ENCODE measurements around the gene BAIAP2.
A peak's percentile ranks its signal among the peaks of the same experiment; 100 is the strongest.
"Not testable (repeated sequence)": the region's sequence is repeated elsewhere in the genome, so short reads cannot be mapped to it uniquely, and the experiment has no call there.

BAIAP2 gene

DNA sequence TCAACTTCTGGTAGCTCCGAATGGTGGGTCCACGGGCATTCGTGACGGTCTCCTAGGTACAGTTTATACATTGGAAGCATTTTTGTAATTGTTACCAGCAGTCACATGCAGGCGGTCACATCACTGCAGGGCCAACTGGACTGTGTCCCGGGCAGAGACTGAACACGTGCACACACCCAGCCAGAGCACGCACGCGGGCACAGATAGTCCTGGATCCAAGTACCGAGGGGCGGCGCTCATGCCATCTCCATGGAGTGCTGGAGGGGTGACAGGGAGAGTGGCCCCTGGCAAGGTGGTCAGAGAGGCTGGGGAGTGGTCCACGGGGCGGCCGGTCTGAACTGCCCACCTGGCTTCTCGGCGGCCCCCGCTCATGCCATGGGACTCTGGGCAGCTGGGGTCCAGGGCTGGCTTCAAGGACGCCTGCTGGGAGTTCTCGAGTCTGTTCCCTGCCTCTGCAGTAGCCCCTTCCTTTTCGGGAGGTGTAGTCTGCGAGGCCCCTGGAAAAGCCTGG is 34.2 kb downstream of the BAIAP2 start:
- DNase-seq (ENCODE audit: low spot score): no peak

DNA sequence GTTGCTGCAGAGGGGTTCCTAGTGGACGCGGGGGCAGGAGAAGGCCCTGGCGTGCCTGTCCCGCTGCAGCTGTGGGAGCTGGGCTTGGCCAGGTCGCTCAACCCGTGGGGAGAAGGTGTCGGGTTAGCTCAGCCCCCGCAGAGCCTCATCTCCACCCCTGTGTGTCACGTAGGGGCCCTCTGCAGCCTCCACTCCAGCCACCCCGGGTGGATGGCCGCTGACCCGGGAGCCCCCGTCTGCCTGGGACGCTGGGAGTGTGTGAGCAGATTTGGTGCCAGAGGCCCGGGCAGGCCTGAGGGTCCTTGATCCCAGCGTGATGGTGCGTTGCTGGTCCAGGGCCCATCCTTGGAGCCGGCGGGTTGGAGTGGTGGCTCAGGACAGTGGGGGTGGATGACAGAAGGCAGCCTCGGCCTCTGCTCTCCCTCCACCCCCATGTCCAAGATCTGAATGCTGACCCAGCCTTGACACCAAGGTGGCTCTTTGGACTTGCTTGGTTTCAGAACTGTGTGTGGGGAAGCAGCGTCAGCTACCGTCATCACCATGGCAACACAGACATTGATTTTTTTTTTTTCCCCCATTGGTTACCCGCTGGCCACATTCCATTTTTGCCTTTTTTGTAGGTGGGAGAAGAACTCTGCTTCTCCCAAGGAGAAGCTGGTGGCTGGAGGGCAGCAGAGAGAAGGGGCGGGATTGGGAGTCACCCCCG is 35.7 kb downstream of the BAIAP2 start:
- no peak for DNase-seq (ENCODE audit: low spot score)

DNA sequence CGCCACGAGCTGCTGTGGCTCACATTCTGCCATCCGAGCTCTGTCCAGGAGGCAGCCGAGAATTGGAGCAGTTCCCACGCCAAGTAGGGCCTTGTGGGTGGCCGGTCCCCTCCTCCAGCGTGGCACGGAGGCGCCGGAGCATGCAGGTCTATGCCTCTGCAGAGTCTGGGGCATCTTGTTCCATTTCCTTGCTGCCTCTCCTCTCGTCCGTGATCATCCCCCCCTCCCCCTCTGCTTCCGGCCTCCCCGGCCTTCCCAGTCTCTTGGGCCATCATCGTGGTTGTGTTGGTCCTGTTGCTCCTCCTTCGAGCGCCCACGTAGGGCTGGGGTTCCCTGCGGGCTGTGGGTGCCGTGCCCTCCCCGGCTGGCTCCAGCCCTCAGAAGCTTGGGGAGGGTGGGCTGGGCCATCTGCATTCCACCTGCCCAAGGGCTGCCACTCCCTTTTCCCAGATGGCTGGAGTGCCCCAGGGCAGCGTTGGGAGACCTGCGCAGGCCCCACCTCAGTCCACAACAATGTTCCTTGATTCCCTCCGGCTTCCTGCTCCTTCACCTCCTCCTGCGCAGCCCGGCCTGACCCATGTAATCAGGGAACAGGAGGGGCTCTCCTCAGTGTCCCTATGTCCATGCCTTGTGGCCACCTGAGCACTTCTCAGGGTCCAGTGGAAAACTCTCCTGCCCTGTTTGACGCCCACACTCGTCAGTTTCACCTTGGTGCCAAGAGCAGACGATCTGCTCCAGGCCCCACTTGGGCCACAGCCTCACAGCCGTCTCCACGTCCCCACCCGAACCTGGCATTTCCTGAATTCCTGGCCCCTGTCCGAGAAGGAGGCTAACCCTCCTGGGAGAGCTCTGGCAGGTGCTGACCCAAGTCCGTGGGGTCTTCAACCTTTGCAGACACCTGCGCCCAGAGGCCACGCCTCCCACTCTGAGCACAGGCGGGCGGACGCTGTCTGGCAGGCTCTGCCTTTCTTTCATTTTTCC is 37.1 kb downstream of the BAIAP2 start:
- no peak for DNase-seq (ENCODE audit: low spot score)

DNA sequence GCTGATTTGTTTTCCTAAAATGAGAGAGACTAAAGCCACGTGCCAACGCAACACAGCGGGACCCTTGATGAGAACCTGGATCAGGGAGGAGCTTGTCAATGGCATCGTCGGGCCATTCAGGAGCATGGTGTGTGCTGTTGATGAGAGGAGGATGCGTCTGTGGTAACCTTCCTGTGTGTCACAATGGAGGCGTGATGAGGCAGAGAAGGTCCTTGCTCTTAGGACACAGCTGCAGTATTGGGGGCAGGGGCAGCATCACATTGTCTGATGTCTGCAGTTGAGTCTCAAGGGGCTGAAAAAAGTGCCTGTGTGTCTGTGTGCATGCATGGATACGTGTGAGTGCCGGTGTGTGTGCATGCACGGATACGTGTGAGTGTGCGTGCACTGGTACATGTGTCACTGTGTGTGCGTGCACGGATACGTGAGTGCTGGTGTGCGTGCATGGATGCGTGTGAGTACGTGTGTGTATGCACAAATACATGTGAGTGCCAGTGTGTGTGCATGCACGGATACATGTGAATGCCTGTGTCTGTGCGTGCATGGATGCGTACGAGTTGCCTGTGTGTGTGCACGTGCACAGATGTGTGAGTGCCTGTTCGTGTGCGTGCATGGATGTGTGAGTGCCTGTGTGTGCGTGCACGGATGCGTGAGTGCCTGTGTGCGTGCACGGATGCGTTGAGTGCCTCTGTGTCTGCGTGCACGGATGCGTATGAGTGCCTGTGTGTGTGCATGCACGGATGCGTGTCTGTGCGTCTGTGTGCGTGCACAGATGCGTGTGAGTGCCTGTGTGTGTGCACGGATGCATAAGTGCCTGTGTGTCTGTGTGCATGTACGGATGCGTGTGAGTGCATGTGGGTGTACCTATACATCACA is 39.3 kb downstream of the BAIAP2 start:
- DNase-seq (ENCODE audit: low spot score): no peak

DNA sequence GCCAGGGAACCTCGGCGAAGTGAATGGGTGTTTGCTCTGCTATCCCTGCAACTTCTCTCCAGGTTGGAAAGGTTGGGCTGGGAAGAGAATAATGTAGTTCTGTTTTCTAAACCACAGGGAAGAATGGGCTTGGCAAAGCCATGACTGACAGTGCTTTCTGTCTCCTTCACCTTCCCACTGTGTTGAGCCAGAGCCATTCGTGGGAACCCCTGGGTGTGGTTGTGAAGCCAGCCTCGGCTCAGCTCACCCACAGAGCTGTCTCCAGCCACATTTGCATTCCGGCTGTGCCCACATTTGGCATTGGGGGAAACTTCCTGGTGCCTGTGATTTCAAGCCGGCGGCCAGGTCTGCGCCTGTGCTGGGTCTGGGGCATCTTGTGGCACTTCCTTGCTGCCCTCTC is 39.9 kb downstream of the BAIAP2 start:
- no peak for DNase-seq (ENCODE audit: low spot score)

DNA sequence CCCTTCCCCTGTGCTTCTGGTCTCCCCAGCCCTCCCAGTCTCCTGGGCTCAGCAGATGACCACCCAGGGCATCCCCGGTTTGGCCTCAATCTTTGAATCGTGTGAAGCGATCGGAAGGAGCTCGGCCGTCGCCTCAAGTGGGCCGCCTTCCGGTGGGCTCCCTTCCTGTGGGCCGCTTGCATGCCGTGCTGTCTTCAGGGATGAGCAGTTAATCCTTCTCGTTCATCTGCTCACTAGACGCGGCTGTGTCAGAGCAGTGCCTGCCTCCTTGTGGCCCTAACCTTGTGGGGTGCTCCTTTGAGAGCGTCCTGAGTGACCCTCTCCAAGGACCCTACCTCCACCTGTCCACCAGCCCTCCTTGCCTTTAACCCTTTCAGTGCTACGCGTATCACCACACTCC is 40.4 kb downstream of the BAIAP2 start:
- no peak for DNase-seq (ENCODE audit: low spot score)

DNA sequence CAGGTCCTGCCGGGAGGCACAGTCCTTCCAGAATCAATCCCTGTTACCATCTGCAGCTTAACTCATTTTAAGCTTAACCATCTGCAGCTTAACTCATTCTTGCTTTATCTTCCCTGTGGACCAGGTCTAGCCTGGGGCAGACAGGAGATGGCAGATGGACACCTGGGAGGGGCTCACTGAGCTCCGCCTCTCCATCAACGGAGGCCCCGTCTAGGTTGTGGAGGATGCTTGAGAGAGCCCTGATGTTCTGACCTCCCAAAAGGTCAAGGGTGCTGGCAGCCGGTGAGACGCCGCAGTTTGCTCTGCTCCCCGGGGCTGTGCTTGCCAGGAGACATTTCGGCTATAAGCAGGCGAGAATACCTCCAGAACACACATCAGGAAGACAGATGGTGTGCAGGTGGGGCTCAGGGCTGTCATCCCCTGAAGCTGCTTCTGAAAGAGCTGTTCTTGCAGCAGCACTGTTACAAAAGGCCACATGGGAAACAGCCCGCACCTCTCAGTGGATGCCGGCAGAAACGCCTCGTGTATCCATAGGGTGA is 41.3 kb downstream of the BAIAP2 start:
- DNase-seq (ENCODE audit: low spot score): no peak

DNA sequence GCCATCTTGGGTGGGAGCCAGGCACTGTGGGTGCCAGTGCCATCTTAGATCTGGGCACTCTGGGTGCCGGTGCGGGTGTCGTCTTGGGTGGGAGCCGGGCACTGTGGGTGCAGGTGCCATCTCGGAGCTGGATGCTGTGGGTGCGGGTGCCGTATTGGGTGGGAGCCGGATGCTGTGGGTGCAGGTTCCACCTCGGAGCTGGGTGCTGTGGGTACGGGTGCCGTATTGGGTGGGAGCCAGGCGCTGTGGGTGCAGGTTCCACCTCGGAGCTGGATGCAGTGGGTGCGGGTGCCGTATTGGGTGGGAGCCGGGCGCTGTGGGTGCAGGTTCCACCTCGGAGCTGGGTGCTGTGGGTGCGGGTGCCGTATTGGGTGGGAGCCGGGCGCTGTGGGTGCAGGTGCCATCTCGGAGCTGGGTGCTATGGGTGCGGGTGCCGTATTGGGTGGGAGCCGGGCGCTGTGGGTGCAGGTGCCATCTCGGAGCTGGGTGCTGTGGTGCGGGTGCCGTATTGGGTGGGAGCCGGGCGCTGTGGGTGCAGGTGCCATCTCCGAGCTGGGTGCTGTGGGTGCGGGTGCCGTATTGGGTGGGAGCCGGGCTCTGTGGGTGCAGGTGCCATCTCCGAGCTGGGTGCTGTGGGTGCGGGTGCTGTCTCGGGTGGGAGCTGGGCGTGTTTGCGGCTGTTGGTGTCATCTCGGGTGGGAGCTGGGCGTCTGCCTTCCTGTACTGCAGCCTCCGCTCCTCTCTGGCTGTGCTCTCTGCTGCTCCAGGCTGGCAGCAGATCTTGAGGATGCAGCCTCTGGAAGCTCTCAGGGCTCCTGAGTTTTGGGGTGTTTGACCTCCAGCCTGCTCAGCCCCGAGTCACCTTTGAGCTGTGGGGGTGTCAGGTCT is 43.3 kb downstream of the BAIAP2 start:
- not testable (repeated sequence) for DNase-seq (ENCODE audit: low spot score)

DNA sequence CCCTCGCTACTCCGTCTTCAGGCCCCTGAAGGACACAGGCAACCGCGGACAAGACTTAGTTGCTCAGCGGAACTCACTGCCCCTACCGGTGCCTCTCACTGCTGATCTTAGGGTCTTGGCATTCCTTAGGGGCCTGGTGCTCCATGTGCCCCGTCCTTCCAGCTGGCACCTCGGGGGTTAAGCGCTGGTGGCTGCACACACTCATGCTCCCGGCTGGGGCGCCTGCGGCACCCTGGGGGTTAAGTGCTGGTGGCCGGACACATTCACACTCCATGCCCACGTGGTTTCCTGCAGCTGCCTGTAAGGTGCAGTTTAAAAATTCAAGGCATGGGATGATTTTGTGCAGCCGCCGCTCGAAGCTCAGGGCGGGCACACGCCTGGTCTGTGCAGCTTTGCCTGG is 45.1 kb downstream of the BAIAP2 start:
- DNase-seq (ENCODE audit: low spot score): no peak

DNA sequence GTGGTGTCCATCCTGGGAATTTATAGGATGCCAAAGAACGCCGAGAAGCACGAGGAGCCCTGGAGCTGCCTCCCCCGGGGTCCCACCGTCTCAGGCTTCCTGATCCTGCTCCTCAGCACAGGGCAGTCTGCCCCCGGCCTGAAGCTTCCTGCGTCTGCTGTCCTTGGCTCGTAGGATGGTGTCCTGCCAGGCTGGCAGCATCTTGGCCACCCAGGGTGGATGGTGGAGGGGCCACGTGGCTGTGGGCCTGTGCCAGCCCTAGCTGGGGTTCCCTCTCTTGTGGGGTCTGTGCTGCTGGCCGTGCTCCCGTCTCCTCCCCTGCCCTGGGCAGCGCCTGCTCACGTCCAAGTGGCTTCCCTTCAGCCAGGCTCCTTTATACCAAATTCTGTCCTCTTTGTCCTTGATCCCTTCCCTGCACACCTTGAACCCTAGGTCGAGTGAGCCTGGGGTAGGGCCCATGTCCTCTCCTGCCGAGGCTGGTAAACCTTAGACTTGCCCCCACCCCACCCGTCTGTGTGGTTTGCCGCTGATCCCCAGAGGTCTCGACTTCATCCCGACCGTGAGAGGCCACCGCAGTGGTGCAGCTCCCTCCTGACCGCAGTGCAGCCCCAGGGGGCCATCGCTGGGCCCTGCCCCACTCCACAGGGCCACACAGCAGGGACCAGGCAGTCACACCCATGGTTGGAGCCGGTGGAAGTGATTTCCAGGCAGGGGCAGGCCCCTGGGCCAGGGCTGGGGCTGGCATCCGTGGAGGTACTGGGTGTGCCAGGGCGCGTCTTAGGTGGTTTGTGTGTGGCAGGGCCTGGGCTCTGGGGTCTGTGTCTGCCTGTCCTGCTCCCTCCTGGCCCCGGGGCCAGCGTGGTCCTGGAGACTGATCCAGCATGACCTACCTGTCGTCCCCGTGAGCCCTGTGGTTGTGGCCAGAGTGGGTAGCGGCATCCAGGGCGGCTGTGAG is 46.5 kb downstream of the BAIAP2 start:
- no peak for DNase-seq (ENCODE audit: low spot score)

DNA sequence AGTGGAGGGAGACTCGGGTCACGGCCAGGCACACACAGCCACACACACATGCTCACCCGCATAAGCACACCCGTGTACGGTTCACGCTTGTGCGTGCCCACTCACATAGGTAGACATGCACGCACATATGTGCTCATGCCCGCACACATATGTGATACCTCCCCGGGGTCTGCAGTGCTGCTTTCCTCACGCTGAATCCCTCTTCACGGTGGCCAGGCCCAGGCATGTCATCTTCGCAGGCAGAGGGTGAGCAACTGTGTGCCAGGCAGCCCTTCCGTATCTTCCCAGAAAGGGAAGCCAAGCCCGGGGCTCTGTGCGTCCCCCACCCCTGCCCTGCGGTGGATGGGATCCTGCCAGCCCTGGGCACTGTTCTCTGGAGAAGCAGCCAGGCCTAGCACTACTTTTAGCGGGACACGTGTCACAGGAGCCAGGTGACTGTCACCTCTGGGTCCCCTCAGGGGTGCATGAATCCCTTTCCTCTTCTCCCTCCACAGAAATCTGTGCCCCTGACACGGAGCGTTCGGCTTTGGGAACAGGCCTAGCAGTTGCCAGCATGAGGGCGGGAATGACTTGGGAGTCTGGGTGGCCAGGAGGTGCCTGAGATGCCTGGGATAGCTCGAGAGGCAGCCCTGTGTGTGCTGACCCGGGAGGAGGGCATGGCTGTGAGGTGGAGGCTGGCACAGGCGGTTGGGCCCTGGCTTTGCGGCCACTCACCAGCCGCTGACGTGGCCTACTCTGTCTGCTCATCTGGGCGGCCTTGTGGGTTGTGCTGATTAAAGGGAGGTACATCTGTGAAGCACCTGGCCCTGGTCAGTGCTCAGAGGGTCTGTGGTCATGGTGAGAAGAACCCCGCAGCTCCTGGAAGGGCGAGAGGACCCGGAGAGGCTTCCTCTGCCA is 47.5 kb downstream of the BAIAP2 start:
- DNase-seq (ENCODE audit: low spot score): no peak

DNA sequence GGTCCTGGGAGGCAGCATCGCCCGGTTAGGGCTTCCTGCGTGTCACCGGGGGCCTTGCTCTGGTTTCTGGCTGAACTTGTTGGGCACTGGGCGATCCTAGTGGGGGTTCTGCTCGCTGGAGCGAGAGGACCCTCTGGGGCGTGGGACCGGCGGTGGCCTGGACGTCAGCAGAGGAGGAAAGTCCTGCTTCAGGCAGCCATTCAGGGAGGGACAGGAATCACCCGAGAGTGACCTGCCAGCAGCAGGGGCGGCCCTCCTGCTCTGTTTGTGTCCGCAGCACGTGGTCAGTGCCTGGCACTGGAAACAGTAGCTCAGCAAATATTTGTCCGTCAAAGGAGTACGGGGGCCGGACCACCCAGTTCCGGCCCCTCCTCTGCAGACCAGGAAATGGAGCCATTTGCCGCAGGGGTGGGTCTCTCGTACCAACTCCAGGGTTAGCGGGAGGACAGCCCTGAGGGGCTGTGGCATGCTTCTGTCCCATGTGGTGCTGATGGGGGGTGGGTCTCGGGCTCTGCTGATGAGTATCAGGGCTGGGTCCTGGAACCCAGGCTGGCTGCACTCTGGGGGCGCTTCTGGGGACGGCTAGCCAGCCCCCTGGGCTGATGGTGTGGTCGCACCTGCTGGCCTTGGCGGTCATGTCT is 48.3 kb downstream of the BAIAP2 start:
- DNase-seq (ENCODE audit: low spot score): no peak

DNA sequence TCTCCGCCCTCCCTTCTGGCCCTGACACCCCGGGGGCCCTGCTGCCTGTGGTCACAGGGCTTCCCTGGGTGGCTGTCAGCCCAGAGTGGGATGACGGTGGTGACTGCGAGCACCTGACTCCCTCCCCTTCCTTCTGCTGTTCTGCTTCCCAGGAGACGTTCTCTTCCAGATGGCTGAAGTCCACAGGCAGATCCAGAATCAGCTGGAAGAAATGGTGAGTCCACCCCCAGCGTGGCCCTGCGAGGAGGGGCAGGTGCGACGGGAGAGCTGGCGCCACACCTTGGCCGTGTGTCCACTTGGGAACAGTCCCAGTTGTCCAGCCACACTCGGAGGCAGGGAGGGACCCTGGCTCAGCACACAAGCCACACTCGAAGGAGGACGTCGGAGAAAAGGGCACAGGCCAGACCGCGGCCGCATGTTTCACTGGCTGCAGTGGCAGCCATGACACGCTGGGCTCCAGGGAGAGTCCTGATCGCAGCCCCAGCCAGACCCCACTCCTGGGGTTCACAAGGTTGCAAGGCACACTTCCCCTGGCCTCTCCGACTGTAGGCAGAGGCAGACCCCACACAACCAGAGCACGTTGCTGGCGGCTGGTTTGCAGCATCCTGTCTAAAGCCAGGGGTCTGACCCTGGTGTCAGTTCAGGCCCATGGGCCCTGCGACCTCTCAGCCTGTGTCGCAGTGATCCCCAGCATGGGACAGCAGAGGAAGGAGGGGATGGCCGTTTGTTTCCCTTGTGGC is 49.9 kb downstream of the BAIAP2 start:
- no peak for DNase-seq (ENCODE audit: low spot score)

DNA sequence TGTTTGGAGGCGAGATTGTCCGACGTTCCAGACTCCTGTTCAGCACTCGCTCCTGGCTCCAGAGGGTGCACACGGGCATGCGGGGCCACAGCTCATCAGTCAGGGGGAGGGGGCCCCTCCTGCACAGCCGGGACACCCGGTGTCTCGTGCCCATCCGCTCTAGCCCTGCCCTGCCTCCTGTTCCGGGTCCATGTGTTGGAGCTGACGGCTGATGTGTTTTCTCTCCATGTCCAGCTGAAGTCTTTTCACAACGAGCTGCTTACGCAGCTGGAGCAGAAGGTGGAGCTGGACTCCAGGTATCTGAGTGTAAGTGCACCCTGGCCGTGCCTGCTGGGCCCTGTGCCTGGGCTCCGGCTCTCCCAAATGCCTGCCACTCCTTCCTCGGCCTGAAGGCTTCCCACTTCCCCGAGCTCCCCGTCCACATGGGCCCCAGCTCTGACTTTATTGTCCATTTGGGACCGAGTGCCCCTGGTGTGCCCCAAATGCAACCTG is 50.5 kb downstream of the BAIAP2 start:
- no peak for DNase-seq (ENCODE audit: low spot score)

DNA sequence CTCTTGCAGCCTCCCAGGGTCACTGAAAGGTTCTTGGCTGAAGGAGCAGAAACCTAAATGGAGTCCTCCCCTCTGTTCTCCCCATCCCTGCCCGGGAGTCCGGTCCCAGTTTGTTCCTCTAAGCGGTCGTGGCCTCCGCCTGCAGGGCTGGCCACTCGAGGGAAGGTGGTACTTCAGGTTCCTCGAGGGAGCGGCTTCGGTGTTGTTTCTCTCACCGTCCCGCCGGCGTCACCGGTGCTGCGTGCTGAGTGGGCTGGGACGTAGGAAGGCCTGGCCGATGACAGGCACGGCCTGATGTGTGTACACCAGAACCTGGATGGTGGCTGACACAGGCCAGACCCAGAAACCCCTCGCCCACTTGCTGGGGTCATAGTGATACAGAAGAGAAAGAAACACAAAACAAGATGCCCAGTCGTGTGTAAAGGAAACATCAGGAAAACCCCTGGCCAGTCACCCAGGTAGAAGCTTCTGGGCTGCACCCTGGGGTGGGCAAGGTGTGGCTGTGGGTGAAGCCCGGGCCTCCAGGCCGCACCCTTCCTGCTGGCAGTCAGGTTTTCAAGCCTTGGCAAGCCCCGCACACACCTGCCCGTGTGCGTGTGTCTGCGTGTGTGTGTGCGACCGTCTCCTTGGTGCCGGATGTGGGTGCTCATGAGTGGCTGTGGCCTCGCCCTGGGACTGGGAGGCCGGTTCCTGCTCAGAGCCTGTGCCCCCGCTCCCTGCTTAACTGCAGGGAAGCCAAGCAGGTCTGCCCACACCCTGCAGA is 52.0 kb downstream of the BAIAP2 start:
- DNase-seq (ENCODE audit: low spot score): no peak

DNA sequence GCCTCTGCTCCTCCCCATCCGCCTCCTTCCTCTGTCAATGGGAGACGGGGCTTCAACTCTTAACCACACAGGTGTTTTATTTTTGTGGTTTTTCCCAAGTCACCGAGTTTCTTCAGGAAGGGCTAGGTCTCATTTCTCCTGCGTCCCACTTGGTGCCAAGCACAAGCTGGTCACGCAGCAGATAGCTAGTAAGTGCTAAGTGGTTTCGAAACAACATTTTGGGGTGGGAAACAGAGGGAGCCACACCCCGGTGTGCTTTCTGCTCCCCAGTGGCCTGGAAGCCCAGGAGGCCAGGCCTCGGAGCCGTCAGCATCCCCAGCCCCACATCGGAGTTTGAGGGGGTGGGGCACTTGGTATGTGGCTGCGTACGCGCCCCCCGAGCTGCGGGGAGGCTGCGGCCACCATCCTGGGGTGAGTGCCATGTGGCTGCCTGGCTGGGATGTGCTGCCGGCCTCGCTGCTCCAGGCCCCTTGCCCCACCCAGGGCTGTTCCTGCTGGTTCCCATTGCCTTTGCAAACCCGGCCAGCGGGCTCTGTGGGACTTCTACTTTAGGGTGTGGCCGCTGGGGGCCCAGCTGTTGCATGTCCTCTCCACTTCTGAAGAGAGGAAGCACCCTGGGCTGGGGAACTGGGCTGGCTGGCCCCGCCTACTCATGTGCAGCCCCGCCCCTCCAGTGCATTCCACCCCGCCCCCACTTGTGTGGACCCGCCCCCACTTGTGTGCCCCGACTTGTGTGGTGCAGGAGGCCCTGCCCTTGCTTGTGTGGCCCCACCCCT is 55.6 kb downstream of the BAIAP2 start:
- peak; percentile 6 for DNase-seq (ENCODE audit: low spot score)
